Measurements from ENCODE around the gene TOMM40L. TPM values are rescaled to one million over a fixed set of nuclear protein-coding genes. Genes with fewer than 3 reads are reported as not detected.
A peak's percentile ranks its signal among the peaks of the same experiment; 100 is the strongest.

Gene TOMM40L
- total RNA-seq, 4 donors from 2014 or later: 9.6 to 15.4 (median 13.4) TPM

DNA sequence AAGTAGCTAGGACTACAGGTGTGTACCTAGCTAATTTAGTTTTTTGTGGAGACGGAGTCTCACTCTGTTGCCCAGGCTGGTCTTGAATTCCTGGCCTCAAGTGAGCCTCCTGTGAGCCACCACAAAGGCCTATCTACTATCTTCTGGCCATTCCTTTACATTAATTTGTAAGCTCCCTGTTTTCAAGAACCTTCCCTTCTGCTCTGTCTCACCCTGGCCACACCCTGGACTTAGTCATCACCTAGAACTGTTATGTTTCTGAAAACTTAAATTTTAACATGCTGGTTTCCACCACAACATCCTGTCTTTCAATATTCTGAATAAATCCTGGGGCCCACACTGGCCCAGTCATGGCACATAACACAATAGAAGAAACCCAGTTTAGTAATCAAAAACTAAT is 43.6 kb upstream of the TOMM40L start:
- no peak for ATAC-seq (ENCODE audit: low FRiP score)
- TF ChIP-seq, protein P1, sequence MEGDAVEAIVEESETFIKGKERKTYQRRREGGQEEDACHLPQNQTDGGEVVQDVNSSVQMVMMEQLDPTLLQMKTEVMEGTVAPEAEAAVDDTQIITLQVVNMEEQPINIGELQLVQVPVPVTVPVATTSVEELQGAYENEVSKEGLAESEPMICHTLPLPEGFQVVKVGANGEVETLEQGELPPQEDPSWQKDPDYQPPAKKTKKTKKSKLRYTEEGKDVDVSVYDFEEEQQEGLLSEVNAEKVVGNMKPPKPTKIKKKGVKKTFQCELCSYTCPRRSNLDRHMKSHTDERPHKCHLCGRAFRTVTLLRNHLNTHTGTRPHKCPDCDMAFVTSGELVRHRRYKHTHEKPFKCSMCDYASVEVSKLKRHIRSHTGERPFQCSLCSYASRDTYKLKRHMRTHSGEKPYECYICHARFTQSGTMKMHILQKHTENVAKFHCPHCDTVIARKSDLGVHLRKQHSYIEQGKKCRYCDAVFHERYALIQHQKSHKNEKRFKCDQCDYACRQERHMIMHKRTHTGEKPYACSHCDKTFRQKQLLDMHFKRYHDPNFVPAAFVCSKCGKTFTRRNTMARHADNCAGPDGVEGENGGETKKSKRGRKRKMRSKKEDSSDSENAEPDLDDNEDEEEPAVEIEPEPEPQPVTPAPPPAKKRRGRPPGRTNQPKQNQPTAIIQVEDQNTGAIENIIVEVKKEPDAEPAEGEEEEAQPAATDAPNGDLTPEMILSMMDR (IDR thresholded peaks at IDR 0.05): no peak
- DNase-seq (ENCODE audit: low spot score): no peak

DNA sequence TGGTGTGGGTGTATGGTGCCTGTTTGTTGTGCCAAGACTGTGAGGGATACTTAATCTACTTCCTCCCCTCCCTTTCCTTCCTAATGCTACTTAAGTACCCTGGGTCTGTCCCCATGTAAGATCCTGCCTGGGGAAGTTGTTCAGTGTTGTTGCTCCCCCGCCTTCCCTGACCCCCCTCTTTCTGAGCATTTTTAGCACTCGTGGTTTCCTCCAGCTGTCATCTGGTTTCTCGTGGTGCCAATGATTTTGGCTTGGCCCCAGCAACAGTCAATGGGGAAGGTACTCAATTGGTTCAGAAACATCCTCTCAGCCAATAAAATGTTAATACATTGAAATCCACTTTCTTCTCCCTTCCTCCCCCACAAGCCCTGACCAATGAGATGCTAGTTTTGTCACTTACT is 40.6 kb upstream of the TOMM40L start:
- TF ChIP-seq, protein P1 (IDR thresholded peaks at IDR 0.05): no peak

DNA sequence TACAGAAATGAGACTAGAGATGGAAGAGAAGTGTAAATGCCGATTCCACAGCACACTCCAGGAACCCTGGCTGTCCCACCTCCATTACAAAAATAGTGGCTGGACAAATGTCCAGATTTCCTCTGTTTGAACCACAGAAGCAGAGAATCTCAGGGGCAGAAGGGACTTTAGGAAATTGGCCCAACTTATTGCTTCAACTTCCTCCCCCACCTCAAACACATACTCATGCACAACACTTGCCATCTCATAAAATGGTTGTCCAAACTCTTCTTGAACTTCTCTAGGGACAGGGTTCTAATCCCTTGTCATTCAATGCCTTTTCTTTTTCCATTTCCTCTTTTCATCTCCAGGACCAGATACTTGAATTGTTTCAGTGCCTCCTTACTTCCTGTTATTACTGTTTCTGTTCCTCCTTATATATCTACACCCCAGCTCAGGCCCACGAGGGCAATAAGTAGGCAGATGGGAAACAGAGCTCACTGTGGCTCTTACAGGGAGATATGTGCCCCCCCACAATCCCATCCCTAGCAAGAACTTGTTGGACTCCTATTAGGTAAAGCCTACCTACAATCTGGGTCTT is 40.0 kb upstream of the TOMM40L start:
- DNase-seq (ENCODE audit: low spot score) (no peak), ATAC-seq (ENCODE audit: low FRiP score) (no peak)
- TF ChIP-seq, protein P1 (IDR thresholded peaks at IDR 0.05): no peak

More for the DNA sequence above, 40.6 kb upstream of the TOMM40L start:
- ATAC-seq (ENCODE audit: low FRiP score) (peak; percentile 42), DNase-seq (ENCODE audit: low spot score) (no peak)

- no peak for ATAC-seq (ENCODE audit: low FRiP score)
- TF ChIP-seq, protein P1 (IDR thresholded peaks at IDR 0.05): no peak
- DNase-seq (ENCODE audit: low spot score): no peak
Measured at GRCh38 chr1:161187311-161187710, 38.5 kb upstream of the TOMM40L start.

- no peak for DNase-seq (ENCODE audit: low spot score)
- TF ChIP-seq, protein P1 (IDR thresholded peaks at IDR 0.05): no peak
- ATAC-seq (ENCODE audit: low FRiP score): no peak
Measured at GRCh38 chr1:161188381-161188780, 37.5 kb upstream of the TOMM40L start.

- DNase-seq (ENCODE audit: low spot score) (no peak), ATAC-seq (ENCODE audit: low FRiP score) (no peak)
- TF ChIP-seq, protein P1 (IDR thresholded peaks at IDR 0.05): no peak
Measured at GRCh38 chr1:161189036-161189435, 36.8 kb upstream of the TOMM40L start.

GRCh38 chr1:161190962-161191521 is 34.8 kb upstream of the TOMM40L start:
- ATAC-seq (ENCODE audit: low FRiP score): no peak
- no peak for DNase-seq (ENCODE audit: low spot score)
- TF ChIP-seq, protein P1 (IDR thresholded peaks at IDR 0.05): no peak

All from omental fat pad (tissue), 4 donors.